Measurements from ENCODE around the gene ASAH2. TPM values are rescaled to one million over a fixed set of nuclear protein-coding genes. Genes with fewer than 3 reads are reported as not detected.
"Not testable (repeated sequence)": the region's sequence is repeated elsewhere in the genome, so short reads cannot be mapped to it uniquely, and the experiment has no call there.

ASAH2 gene
- total RNA-seq, 1 experiment from 2014 or later: 0.20 TPM

DNA sequence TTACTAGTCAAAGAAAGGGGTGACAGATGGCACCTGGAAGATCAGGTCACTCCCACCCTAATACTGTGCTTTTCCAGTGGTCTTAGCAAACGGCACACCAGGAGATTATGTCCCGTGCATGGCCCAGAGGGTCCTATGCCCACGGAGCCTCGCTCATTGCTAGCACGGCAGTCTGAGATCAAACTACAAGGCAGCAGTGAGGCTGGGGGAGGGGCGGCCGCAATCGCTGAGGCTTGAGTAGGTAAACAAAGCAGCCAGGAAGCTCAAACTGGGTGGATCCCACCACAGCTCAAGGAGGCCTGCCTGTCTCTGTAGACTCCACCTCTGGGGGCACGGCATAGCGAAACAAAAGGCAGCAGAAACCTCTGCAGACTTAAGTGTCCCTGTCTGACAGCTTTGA is 11.3 kb upstream of the ASAH2 start:
- in situ Hi-C loops (cut with HindIII; ENCODE audit: low sequenced_read_pairs); DNase-seq (ENCODE audit: low spot score): not testable (repeated sequence)

DNA sequence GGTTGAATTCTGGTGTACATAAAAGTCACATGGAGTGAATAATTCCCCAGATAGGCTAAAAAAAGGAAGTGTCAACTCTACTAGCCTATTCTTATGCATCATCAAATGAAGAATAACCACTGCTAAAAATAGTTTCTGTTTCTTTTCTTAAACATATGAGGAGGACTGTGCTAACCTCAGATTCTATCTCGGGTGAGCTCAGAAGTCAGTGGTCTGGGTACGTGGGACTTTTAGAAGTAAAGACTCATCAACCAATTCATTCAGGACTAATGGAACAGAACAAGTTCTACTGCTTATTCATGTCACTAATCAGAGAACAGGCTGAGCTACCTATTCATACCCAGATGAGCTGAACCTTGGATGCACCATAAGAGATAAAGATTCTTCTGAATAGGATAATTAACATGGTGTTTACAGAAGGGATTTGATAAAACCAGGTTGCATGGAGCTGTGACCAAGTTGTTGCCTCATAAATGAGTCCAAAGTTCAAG is 9.5 kb upstream of the ASAH2 start:
- in situ Hi-C loops (cut with HindIII; ENCODE audit: low sequenced_read_pairs): no loop called here
- no peak for DNase-seq (ENCODE audit: low spot score)

DNA sequence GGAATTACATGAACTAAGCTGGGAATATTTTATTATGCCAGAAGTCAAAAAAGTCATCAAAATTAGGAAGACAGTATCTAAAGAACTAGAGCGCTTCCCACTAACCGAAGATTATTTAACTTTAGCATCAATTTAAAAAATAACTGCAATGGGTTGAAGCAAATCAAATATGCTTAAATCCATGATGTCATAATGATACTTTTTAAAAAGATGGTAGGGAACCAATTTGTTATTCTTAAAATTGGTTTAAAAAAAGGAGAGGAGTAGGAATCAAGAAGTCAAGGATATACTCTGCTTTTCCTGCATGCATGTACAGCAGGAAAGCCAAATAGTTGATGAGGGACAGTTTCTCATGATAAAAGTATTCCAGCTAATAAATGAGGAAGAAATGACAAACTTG is 3.2 kb upstream of the ASAH2 start:
- DNase-seq (ENCODE audit: low spot score): no peak
- in situ Hi-C loops (cut with HindIII; ENCODE audit: low sequenced_read_pairs): no loop called here

DNA sequence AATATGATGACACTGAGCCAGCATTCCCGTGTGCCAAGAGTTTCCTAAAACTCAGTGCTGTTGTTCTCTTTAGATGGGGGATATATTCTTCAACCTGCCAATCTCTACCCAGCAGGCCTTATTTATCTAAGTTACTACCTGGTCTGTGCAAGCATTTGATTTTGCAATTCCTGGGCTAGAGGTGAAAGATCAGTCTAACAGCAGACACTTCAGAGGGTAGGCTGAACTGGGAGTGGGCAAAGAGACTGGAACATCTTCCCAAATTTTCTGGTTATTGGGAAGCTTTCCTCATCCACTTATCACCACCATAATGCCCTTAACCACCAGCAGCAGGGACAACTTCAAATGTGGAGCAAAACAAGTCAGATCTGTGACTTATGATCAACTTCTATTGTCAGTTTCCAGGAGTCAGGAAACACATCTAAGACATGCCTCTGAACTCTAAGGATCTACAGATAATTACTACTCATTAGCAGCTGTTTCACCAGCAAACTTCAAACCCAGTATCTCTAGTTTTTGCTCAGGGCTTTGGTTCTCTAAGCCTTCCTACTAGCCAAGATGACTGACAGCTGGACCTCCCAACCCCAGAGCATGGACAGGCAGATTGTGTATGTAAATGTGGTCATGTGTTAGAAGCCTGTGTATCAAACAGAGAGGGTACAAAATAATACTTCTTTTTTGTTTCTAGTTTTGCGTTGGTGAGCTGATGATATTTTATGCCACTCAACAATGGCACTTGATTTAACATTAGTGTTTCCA is 1.0 kb downstream of the ASAH2 start:
- in situ Hi-C loops (cut with HindIII; ENCODE audit: low sequenced_read_pairs): no loop called here
- DNase-seq (ENCODE audit: low spot score): no peak

DNA sequence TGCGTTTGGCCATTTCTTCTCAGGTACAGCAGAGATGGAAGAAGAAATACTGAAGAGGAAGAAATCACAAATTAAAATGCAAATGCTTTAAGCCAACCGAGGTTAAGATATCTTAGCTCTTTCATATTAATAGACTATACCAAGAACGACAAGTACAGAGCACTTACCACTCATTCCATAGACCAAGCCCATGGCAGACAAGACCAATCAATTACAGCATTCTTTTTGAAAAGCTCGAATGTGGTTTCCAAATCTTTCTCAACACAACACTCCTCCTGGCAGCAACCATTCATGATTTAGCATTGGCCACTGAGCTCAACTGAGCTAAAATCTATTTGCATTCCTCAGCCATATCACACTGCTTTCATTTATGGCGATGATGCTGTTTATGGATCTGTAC is 2.7 kb downstream of the ASAH2 start:
- in situ Hi-C loops (cut with HindIII; ENCODE audit: low sequenced_read_pairs): no loop called here
- no peak for DNase-seq (ENCODE audit: low spot score)

DNA sequence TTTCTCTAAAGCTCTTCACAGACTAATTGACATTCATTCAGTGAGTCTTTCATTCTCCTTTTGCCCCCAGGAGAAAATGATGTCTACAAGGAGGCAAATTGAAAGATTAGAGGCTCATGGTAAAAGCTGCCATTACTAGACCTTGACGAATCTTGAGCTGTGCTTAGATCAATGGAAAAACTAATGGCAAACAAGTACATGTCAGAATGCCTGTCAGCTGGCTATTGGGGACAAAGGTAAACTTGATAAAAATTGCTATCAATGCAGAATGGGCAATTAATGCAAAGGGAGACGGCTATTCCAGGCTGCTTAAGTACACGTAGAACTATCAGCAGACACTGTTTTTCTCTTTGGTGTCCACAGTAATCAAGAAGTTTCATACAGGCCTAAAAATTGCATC is 3.3 kb downstream of the ASAH2 start:
- in situ Hi-C loops (cut with HindIII; ENCODE audit: low sequenced_read_pairs): no loop called here
- DNase-seq (ENCODE audit: low spot score): no peak

DNA sequence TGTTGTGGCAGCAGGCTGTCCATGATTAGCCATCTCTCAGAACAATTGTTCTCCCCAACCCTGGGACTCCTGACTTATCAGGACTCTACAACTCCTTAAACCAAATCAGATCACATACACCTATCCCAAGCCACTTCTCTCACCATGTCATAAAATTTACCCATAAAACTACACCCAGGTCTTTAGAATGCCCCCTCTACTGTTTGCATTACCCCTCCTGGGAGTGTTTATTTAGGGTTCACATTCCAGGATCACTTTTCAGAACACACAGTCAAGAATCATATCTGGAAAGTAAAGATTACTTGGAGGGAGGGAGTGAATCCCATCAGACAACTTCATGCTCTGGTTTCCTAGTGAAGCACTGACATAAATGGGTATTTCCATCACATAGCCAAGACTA is 7.1 kb downstream of the ASAH2 start:
- in situ Hi-C loops (cut with HindIII; ENCODE audit: low sequenced_read_pairs): no loop called here
- DNase-seq (ENCODE audit: low spot score): no peak

DNA sequence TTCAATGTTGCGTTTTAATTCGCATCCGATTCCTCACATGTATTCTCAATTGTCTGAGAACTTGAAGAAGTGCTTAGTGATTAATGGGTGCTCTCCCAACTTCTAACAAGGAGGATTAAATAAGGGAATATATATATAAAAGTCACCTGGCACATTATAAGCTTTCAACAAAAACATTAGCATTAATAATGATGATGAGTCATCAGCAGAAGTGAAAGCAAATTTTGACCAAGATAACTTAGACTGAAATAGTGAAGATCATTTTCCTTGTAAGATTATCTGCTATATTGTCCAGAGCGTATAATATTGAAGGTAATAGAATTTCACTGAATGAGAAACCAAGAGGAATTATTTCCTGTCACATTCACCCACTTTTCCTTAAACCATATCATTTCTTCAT is 8.5 kb downstream of the ASAH2 start:
- DNase-seq (ENCODE audit: low spot score): no peak
- in situ Hi-C loops (cut with HindIII; ENCODE audit: low sequenced_read_pairs): no loop called here

DNA sequence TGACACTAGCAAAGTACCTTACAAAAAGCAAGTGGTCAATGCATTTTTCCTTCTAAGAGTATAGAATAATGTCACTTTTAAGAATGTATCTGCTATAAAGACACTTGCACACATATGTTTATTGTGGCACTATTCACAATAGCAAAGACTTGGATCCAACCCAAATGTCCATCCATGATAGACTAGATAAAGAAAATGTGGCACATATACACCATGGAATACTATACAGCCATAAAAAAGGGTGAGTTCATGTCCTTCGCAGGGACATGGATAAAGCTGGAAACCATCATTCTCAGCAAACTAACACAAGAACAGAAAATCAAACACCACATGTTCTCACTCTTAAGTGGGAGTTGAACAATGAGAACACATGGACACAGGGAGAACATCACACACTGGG is 9.8 kb downstream of the ASAH2 start:
- DNase-seq (ENCODE audit: low spot score); in situ Hi-C loops (cut with HindIII; ENCODE audit: low sequenced_read_pairs): not testable (repeated sequence)

DNA sequence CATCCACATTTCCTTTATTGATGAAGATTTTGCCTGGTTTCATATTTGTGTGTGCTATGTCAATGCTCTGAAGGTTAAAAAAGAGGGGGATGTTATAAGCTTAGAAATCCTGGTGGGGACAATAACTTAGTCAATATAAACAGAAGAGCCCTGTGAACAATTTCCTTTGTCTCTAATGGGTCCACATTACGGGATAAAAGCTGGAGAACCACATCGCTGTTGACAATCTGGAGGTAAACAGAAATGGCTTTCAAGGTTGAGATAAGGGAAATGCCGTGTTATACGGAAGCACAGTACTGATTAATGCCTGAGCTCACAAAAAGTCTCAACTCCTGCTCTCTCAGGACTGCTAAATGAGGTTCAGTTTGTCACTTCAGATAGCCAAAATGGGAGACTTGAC is 16.8 kb downstream of the ASAH2 start:
- no peak for DNase-seq (ENCODE audit: low spot score)
- in situ Hi-C loops (cut with HindIII; ENCODE audit: low sequenced_read_pairs): no loop called here

DNA sequence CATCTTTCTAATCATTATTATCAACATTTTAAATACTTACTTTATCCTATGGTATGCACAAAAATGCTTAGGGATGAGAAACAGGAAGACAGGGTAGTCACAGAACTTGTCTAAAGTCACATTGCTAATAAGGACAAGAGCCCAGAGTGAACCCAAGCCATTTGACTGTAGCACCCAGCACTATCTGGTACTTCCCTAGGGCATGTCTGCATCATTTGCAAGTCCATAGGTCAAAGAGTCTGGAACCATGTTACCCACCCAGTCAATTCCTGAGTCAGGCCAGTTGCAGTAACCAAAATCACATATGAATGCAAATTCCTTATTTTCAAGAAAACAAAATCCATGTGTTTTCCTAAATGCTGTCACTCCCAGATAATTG is 19.1 kb downstream of the ASAH2 start:
- in situ Hi-C loops (cut with HindIII; ENCODE audit: low sequenced_read_pairs): no loop called here
- no peak for DNase-seq (ENCODE audit: low spot score)

DNA sequence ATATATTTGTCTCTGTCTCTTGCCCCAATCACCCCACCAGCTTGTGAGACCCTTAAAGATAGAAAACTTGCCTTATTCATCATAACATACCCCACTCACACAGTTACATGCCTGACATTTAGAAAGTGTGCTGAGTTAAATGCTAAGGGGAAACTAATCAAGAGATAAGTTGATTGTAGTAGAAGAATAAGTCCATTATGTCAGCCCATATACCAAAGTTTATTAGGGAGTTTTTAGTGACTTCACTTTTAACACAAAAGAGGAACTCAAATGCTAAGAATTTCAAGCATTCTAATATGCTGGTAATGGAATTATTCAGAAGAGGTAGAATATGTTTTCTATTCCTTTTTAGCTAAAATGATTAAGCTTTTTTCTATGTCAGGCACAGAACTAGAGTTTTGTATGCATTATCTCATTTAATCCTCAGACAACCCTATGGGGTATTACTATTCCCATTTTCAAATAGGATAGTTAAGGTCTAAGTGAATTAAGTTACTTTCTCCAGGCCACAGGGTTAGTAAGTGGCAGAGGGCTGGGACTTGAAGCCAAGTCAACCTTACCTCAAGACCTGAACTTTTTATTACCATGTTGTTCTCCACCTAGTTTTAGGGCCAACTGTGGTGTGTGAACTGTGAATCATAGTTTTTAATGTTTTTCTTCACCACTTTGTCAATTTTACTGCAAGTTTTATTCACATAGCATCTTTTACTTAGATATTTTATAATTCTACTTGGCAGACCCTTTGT is 19.6 kb downstream of the ASAH2 start:
- in situ Hi-C loops (cut with HindIII; ENCODE audit: low sequenced_read_pairs): no loop called here
- DNase-seq (ENCODE audit: low spot score): no peak

DNA sequence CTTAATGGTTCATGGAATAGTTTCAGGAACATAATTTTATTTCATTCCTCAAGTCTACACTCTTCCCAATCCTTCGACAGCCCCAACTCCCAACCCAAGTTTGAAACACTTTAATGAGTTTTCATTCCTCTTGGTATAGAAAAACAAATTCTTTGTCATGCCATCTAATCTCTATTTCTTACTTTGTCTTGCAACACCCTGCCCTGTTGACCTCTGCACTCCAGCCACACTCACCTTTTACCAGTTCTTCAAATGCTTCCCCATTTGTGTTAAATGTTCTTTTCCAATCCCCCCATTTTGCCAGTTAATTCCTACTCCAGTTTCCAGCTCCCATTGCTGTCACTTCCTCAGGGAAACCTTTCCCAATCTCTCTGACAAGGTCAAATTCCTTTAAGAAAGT is 21.9 kb downstream of the ASAH2 start:
- no peak for DNase-seq (ENCODE audit: low spot score)
- in situ Hi-C loops (cut with HindIII; ENCODE audit: low sequenced_read_pairs): no loop called here

DNA sequence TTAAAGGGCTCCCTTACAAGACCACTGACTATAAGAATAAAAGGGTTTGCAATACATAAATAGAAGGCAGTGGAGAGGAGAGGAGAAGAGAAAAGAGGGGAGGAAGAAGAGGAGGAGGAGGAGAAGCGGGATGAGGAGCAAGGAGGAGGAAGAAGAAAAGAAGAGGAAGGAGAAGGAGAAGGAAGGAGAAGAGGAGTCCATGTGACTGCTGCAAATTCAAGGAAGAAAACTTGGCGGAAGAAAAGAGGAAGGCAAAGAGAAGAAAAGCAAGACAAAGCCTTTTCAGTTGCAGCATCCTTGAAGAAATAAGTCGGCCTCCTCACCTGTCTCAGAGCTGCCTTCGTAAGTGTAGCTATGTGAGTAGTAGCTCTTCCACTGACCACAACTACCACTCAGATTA is 22.6 kb downstream of the ASAH2 start:
- DNase-seq (ENCODE audit: low spot score): no peak
- in situ Hi-C loops (cut with HindIII; ENCODE audit: low sequenced_read_pairs): no loop called here

DNA sequence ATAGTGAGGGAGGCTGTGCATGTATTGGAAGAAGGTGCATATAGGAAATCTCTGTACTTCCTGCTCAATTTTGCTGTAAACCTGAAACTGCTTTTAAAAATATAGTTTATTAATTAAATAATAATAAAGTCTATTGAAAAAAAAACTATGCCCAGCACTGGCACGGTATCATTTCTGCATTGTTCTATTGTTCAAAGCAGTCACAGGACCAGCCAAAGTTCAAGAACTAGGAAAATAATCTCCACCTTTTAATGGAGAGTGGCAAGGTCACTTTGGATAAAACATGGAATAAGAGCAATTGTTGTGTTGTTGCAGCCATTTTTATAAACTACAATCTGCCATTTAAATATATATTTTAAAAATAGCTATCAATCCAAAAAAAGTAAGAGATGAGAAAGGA is 24.7 kb downstream of the ASAH2 start:
- DNase-seq (ENCODE audit: low spot score): no peak
- in situ Hi-C loops (cut with HindIII; ENCODE audit: low sequenced_read_pairs): no loop called here

DNA sequence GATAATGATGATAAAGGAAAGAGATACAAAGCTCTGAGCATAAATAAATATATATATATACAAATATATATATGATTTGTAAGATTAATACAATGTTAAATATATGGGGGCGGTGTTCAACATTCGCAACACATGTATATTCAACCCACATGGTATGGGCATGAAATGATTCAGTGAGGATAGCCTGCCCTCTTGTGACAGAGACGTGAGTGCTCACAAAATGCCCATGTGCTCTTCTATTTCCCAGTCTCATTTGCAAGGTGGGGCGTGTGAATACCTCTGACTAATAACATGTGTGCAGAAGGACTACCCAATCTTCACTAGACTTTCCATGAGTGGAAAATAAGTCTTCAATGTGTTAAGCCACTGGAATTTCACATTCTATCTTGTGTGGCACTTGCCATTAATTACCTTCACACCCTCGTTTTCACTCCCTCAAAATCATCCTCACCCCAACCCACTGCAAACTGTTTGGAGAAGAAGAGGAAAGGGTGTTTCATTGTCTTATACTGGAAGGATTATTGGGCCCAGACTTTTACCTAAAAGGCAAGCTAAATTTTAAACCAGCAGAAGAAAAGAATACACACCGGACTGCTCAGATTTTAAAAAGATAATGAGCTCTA is 26.9 kb downstream of the ASAH2 start:
- in situ Hi-C loops (cut with HindIII; ENCODE audit: low sequenced_read_pairs): no loop called here

DNA sequence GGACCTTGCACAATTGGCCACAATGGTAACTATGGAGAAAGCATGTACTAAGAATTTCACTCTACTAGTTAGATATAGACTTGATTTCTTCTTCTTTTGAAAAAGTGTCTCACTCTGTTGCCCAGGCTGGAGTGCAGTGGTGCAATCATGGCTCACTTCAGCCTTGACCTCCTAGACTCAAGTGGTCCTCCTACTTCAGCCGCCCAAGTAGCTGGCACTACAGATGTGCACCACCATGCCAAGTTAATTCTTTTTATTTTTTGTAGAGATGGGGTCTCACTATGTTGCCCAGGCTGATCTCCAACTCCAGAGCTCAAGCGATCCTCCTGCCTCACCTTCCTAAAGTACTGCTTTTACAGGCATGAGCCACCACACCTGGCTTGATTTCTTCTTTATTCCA is 29.1 kb downstream of the ASAH2 start:
- in situ Hi-C loops (cut with HindIII; ENCODE audit: low sequenced_read_pairs): no loop called here
- no peak for DNase-seq (ENCODE audit: low spot score)

More for the DNA sequence above, 26.9 kb downstream of the ASAH2 start:
- peak; percentile 33 for DNase-seq (ENCODE audit: low spot score)

DNA sequence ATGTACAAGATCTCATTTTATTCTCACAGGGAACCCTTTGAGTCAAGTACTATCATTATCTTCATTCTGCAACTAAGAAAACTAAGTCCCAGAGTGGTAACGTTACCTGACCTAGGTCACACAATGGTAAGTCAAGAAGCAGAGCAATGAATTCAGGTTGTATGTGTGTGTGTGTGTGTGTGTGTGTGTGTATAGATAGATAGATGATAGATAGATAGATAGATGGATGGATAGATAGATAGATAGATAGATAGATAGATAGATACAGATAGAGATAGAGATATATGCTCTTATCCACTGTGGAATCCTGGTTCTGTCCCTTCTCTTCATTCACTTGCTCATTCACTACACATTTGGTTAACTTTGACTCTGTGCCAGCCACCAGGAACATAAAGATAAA is 29.8 kb downstream of the ASAH2 start:
- DNase-seq (ENCODE audit: low spot score): no peak
- in situ Hi-C loops (cut with HindIII; ENCODE audit: low sequenced_read_pairs): no loop called here

DNA sequence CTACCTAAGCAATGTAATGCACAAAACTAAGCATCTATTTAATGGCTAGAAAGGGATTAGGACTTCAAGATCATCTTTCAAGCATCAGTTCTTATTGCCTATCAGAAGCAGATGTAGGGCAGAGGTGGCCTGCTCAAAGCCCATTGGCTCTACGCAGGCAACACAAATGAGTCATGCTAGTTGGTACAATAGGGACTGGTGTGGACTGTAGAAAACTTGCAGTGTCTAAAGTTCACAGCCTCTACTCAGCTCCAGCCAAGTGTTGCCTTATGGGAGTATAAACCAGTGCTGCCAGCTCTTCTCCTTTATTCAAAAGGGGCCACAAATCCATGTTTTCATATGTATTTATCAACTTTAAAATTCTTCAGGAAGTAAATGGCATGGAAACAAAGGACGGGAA is 31.7 kb downstream of the ASAH2 start:
- no peak for DNase-seq (ENCODE audit: low spot score)
- in situ Hi-C loops (cut with HindIII; ENCODE audit: low sequenced_read_pairs): no loop called here

DNA sequence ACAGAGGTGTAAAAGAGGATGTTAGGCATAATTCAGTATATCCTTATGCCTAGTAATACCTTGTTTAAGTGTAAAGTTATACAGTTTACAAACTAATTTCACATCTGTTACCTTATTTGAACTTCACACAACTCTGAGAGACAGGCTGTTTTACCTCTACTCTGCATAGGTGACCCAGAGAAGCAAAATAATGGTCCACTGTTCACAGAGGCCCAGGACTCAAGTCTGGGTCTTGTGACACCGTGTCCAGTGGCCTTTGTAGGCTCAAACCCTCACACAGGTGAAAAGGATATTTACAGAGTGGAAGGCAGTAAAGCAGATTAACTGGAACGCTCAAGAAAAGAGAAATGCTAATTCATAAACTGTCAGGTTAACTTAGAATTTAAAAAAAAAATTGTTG is 32.1 kb downstream of the ASAH2 start:
- in situ Hi-C loops (cut with HindIII; ENCODE audit: low sequenced_read_pairs): no loop called here
- DNase-seq (ENCODE audit: low spot score): no peak

Measured in G401 (cell line).